Adrenal gland (tissue), 5 donors: ENCODE results near the gene ADGRA1.

ENCODE experiments used
- CTCF ChIP-seq, 6 experiments: fragments of 450-650 bp in 4 of 6; fragments of 200-600 bp in 2 of 6; sonication (generic) in 1 of 6; IDR thresholded peaks; 1 replicate in 5 of 6; 2 replicates in 1 of 6; pipeline versions ENCODE4 v1.5.1 to v1.8.0; 2016 to 2021; ENCODE audit warnings: antibody characterized with exemption in 6 of 6, mild to moderate bottlenecking in 2 of 6, moderate library complexity in 1 of 6
- POLR2A ChIP-seq, 2 donors: fragments of 450-650 bp; IDR thresholded peaks; one replicate each; pipeline ENCODE4 v1.6.1; 2017; ENCODE audit warnings: antibody characterized with exemption in 2 of 2, mild to moderate bottlenecking in 2 of 2, moderate library complexity in 1 of 2
- donor health status: DM: no; HTN: no; CAD: no.

DNA sequence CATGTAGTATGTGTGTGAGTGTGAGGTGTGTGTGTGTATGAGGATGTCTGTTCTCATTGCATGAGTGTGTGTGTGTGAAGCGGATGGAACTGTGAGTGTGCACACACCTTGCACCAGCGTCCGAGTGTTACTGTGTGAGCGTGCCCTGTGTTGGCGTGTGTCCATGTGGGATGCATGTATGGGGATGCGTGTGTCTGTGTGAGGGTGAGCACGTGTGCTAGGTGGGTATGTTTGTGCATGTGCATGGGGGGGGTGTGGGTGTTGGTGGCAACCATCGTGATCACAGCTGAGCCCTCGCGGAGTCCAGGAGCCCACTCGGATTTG is 78.7 kb downstream of the ADGRA1 start:
- TF ChIP-seq CTCF (IDR thresholded peaks at IDR 0.05) (no peak), POLR2A (IDR thresholded peaks at IDR 0.05) (no peak)
